Measurements from ENCODE around the gene GPHN.

Gene GPHN

DNA sequence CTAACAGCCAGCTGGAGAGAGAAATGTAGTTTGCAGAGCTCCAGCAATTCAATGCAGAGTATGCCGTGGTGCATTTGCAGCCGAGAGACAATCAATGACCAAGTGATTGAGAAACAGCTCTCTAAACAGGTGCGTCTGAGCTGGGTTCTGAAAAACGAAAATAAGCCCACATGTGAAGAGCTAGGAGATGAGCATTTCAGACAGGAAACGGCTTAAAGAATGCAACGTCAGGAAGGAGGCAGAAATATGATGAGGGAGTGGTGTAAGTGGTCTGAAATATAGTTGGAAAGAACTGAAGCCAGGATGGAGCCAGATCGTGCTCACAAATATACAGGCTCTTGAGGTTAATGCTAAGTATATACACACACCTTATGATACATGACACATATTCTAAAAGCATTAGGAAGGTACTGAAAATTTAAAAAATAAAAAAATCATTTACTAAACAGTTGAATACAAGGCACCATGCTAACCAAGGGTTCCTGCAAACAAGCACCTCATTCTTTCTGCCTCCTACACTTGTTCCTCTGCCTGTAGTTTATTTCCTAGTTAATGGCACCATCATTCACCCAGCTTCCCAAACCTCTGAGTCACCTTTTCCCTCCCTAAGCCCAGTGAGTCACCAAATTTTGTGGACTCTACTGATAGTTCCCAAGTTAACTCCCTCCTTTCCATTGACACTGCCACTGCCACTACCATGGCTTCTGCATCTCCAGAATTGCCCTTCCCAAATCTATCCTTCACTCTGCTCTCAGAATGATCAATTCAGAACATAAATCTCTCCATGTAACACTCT lies 679.0 kb downstream of the GPHN start:
- TF ChIP-seq, protein P1, sequence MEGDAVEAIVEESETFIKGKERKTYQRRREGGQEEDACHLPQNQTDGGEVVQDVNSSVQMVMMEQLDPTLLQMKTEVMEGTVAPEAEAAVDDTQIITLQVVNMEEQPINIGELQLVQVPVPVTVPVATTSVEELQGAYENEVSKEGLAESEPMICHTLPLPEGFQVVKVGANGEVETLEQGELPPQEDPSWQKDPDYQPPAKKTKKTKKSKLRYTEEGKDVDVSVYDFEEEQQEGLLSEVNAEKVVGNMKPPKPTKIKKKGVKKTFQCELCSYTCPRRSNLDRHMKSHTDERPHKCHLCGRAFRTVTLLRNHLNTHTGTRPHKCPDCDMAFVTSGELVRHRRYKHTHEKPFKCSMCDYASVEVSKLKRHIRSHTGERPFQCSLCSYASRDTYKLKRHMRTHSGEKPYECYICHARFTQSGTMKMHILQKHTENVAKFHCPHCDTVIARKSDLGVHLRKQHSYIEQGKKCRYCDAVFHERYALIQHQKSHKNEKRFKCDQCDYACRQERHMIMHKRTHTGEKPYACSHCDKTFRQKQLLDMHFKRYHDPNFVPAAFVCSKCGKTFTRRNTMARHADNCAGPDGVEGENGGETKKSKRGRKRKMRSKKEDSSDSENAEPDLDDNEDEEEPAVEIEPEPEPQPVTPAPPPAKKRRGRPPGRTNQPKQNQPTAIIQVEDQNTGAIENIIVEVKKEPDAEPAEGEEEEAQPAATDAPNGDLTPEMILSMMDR (IDR thresholded peaks at IDR 0.05; ENCODE audit: low read depth, low read length, missing control alignments), result no peak
- H3K4me3 ChIP-seq (ENCODE audit: low read depth, low read length), result no peak overlapping the region
- peak; percentile 18 for DNase-seq (ENCODE audit: low read depth)

DNA sequence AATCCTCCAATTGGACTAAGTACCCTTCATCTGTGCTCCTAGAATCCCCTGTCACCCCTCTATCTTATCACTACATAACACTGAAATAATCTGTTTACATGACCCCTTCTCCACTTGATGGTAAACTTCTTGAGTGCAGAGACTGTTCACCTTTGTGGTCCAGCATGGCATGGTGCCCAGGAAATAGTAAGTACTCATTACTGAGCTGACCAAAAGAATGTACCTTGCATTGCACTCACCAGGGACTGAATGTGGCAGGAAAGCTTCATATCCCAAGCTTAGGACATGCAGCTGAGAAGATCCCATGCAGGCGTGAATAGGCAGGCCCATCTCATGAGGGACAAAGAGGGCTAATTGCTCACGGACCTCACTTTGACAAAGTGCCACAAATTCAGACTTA lies 679.9 kb downstream of the GPHN start:
- TF ChIP-seq, protein P1 (IDR thresholded peaks at IDR 0.05; ENCODE audit: low read depth, low read length, missing control alignments), result no peak
- no peak for DNase-seq (ENCODE audit: low read depth)
- no peak overlapping the region for H3K4me3 ChIP-seq (ENCODE audit: low read depth, low read length)

DNA sequence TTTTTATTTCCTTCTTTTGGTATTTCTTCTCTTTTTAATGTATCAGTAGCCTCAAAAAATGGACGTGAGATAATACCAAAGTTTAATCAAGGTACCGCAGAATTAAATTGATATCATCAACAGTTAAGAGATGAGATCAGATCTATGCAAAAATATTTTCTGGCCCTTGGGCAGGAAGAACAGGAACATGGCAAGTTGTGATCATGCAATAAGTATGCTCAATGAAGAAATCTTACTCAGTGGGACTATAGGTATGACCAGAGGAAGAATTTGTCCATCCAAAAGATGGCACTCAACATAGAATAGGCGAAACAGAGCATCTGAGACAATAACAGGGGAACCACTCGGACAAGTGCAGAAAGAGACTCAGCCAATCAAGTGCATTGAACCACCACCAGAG lies 680.4 kb downstream of the GPHN start:
- TF ChIP-seq, protein P1 (IDR thresholded peaks at IDR 0.05; ENCODE audit: low read depth, low read length, missing control alignments), result no peak
- no peak for DNase-seq (ENCODE audit: low read depth)
- H3K4me3 ChIP-seq (ENCODE audit: low read depth, low read length), result no peak overlapping the region

DNA sequence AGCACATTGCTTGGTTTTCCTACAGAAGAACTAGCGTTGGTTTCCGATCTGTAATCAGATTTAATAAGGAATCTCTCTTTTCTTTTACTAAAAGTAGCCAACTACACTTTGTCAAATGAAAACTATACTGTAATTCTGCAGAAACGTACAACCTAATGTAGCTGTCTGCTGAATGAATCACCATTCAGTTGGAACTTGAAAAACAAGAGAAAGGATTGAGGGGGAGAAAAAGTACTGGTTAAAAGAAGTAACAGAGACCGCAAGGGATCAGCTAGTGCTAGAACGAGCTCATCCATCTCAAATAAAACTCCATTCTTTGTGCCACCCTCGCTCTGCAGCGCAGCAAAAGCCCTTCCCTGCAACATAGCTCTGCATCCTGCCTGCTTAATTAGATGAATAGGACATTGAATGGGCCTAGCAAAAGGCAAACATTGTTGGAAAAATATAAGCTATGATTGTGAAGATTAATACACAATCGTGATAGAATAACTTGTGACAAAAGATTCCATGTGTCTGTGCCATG lies 683.9 kb downstream of the GPHN start:
- no peak overlapping the region for H3K4me3 ChIP-seq (ENCODE audit: low read depth, low read length)
- DNase-seq (ENCODE audit: low read depth), result no peak
- TF ChIP-seq, protein P1 (IDR thresholded peaks at IDR 0.05; ENCODE audit: low read depth, low read length, missing control alignments), result no peak

DNA sequence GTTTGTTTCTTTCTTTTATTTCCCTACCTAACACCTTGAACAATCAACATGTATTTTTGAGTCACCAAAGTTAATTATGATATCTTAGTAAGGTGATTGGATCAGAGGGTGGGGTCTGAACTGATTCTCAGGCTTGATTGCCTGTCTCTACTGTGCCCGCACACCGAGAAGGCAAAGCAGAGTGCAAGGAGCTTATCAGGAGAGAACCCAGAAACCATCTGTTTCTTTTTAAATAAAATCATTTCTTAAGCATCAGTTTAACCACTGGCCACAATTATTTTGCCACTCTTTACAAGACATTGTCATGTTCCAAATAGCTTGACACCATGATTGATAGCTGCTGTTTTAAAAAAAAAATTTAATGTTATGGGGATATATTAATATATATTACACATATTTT lies 684.4 kb downstream of the GPHN start:
- DNase-seq (ENCODE audit: low read depth), result no peak
- TF ChIP-seq, protein P1 (IDR thresholded peaks at IDR 0.05; ENCODE audit: low read depth, low read length, missing control alignments), result no peak
- H3K4me3 ChIP-seq (ENCODE audit: low read depth, low read length), result no peak overlapping the region

DNA sequence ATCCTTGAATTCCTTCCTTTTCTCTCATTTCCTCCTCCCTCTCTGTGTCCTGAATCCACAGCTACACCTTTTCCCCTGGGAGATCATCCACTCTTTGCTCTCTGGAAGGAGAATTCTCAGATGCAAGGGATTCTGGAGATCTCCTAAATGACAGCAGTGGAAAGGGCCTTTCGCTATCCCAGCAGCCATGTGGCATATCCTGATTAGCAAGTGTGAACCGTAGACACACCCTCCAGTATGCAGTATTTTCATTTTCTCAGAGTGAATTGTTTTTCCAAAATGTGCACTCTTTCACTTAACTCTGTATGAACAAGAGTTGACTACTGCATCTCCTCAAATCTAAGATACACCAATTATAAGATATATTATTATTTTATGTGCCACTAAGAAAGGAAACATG lies 687.3 kb downstream of the GPHN start:
- TF ChIP-seq, protein P1 (IDR thresholded peaks at IDR 0.05; ENCODE audit: low read depth, low read length, missing control alignments), result no peak
- no peak overlapping the region for H3K4me3 ChIP-seq (ENCODE audit: low read depth, low read length)
- DNase-seq (ENCODE audit: low read depth), result no peak

DNA sequence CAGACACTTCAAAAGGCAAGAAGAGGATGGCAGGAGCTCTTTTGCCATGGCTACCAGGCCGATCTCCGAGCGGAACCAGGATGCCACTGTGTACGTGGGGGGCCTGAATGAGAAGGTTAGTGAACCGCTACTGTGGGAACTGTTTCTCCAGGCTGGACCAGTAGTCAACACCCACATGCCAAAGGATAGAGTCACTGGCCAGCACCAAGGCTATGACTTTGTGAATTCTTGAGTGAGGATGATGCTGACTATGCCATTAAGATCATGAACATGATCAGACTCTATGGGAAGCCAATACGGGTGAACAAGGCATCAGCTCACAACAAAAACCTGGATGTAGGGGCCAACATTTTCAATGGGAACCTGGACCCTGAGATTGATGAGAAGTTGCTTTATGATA lies 691.1 kb downstream of the GPHN start:
- no peak for DNase-seq (ENCODE audit: low read depth)
- TF ChIP-seq, protein P1 (IDR thresholded peaks at IDR 0.05; ENCODE audit: low read depth, low read length, missing control alignments), result no peak
- no peak overlapping the region for H3K4me3 ChIP-seq (ENCODE audit: low read depth, low read length)

All from GM12864 (cell line).